ENCODE measurements around the gene BBX.
"Not testable (repeated sequence)": the region's sequence is repeated elsewhere in the genome, so short reads cannot be mapped to it uniquely, and the experiment has no call there.

Gene BBX

DNA sequence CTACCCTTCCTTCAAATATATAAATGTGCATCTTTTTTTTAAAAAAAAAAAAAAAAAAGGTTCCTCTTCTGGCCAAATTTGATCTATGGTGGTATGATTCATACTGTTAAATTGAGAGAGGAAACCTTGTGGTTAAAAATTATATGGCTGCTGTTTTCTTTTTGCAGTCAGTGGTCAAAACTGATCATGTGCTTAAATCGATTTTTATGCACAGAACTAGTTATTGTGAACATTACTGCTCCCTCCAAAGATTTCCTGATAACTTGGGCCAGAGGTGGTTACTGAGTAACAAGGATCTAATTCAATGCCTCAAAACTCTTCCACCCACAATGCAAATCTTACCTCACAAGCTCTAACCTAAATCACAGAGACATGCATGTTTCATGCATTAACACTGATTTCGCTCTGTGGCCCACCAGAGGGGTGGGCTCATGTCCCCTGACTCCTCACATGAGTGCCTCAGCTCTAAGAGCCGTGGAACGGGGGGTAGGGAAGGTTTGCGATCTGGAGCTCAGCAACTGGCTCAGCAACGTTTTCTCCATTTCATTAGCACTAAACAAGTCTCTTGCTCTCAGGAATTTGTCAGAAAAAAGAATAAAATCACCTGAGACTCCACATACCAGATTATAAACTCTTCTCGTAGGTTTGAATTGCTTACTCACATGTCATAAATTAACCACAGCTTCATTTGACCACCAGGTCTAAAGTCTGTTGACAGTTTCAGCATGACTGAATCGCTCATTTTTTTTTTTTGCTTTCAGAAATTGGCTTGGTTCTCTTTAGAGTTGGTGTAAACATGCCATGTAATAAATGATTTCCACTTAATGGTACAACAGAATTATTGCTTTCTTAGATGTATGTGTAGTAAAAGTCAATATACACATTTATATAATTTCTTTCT, 287.7 kb downstream of the BBX start:
- DNase-seq, result no peak

DNA sequence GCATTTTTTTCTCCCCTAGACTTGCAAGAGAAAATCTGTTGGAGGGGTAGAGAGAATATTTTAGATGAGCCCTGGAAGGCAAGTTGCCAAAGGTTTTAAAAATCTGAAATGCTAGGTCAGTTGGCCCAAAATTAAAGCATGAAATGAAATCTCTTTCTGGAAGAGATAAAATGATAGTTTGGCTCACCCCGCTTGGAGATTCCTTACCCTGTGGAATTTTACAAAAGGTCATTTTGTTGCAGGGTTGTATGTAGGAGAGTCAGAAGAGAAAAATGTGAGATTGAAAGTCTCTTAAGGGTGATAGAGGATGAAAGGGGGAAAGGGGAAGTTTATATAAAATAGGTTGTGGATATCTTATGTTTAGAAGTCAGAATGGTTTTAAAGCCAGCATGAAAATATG, 290.3 kb downstream of the BBX start:
- no peak for DNase-seq

DNA sequence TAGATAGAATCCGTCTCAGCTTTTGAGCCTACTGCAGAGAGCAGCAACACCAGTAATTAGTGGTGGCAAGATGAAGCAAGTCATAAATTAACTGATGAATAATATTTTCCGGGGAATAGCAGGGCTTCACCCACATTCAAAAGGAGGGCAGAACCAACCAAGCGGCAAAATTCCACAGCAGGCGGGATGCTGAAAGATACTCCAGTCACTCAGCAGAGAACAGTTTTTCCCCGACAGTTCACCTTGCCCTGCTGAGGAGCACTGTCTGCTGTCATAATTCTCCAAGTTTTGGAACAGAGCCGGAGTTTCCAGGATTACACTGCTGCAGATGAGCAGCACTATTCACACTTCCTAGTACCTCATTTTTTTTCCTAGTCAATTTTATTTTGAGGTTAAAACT, 293.3 kb downstream of the BBX start:
- DNase-seq, result no peak

DNA sequence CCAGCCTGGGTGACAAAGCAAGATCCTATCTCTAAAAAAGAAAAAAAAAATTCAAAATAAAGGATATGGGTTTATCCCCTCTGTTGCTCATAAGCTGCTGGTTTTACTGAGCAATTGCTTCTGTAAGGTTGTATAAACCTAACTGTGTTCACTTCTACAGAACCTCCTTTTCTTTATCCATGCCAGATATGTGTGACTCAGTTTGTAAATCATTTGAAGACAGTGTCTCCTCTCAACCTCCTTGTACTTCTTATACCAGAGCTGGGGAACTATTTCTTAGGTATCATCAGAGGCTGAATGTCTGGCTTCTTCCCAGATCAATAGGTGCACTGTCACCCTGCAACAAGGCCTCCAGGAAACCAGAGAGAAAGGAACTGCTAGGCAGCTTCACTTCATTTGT, 294.3 kb downstream of the BBX start:
- no peak for DNase-seq

DNA sequence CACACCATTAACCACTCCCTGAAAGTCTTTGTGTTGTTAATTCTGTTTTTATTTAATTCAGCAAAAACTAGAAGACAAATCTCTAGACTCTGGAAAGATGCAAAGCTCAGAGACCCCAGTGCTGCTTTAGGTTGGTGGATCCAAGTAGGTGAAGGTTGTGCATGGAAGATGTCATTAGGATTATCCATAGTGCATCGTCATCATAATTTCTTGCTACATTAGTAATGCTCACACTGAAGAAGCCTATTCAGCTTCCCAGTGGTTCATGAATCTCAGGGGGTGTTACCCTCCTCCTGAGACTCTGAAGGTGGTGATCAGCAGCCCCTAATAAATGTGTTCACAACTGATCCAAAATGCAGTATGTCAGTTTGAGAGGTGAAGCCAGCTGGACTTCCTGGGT, 295.3 kb downstream of the BBX start:
- DNase-seq, result no peak

DNA sequence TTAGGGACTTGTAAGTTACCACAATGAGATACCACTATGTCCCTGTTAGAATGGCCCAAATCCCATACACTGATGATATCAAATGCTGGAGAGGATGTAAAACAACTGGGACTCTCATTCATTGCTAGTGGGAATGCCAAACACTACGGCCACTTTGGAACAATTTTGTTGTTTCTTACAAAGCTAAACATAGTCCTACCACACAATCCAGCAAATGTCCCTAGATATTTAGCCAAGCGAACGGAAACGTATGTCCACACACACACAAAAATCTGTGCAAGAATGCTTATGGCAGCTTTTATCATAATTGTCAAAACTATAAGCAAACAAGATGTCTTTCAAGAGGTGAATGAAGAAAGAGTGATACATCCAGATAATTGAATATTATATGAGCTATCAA, 296.9 kb downstream of the BBX start:
- no peak for DNase-seq

DNA sequence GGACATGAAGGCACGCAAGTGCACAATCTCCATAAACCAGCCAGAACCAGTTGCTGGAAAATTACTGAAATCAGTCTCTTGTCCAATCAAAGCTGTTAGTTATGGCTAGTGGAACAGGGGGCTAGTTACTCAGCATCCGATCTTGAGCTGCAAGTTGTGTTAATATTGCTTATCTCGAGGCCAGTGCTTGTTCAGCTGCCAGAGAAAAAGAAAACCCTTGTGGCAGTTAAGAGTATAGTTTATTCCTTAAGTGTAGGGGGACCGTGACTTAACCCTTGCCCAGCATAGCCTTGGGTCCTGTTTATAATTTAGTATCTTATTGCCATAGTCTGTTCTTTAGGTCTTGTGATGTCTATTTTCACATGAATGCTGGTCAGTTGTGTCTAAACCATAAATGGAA, 299.5 kb downstream of the BBX start:
- no peak for DNase-seq

DNA sequence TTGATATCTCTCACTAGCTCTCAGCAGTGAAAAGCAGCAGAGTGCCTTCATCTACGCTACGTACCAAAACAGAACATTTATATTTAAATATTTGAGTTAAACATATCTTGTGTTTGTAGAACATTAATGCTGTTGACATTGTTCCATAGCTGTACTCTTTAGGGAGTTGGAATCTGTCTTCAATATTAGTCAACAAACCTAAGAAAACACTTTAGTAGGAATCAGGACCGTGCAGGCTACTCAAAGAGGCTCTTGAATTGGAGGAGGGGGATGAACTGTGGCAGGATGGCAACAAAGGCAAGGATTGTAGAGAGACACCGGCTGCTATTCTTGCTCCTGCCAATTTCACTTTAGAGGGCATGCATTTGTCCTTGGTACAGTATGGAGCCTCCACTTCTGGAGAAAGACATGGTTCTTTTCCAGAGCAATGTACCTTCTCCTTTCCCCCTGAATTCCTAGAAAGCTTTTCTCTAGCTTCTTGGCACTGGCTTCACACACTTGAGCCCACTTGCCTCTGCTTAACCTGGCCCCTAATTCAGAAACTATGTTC, 302.1 kb downstream of the BBX start:
- DNase-seq, result no peak

DNA sequence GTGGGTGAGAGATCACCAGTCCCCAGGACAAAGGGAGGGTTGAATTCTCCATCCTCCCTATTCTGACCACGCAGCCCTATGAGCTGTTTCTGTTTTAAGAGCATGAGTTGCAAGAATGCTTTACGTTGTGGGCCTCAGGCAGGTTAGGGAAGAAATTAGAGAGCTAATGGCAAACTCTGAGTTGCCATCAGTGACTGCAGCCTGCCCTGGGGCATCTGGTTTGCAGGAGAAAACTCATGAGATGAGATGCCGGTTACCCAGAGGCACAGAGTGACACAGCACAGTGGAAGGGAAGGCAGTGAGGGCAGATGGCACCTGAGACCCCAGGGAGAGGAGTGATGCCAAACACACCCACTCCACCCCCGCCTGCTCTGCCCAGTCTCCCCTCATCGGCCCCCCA, 302.8 kb downstream of the BBX start:
- DNase-seq, result no peak

DNA sequence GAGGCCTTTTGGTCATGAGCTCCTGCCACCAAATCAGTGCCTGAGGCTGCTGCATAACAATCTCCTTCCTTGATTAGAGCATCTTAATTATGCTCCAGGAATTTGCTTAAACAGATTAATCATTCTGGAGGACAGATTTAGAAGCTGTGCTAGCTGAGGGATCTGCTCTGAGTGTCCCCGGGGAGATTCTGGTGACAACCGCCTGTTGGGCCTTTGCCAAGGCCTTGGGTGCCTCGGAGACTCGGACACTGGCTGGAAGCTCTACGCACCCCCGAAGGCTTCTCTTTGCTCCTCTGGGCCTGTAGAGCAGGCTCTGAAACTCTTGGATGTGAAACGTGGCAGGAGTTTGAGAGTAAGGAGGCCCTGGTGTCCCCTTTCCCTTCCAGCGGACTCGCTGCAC, 304.0 kb downstream of the BBX start:
- DNase-seq, result no peak

DNA sequence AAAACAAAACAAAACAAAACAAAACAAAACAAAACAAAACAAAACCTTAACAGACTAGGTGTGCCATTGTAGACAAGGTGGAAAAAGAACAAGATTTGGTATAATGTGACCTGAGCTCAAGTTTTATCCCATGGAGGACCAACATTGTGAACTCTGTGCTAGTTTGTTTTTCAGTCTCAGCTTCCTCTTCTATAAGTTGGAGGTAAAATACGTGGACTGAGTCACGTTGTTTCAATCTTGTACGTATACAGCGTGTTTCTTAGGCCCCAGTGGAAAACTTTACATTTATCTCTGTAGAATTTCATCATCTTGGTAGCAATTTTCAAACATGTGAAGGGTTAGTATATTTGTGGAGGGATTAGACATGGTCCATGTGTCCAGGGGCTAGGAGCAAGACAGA, 306.4 kb downstream of the BBX start:
- no peak for DNase-seq

DNA sequence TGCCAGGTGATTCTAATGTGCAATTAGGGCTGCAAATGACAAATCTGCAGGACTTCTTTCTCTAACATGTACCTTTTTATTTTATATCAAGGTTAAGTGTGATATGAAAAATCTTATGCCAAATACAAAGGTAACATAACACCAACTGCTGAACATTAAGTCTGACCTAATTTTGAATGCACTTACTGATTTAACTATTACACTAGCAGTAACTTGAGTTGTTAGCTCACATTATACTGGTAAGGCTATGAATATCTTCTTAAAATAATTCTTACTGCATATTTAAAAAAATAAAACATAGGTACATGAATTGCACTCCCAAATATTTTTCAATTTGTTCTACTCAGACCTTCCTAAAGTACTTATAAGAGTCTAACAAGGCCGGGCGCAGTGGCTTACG, 308.8 kb downstream of the BBX start:
- no peak for DNase-seq

DNA sequence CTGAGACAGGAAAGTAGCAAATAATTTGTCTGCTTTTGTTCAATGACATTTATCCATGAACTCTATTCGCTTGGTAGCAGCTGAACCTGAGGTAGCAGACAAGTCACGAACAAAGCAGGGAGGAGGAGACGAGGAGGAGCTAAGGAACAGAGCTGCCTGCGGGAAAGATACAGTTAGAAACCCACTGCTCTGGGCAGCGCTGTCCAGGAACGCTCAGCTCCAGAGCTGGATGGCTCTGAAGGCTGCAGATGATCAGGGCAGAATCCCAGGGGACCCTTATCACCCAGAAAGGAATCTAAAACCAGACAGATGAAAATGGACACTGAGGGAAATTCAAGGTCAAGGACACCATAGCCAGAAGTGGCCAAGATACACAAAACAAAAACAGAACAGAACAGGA, 310.3 kb downstream of the BBX start:
- no peak for DNase-seq

DNA sequence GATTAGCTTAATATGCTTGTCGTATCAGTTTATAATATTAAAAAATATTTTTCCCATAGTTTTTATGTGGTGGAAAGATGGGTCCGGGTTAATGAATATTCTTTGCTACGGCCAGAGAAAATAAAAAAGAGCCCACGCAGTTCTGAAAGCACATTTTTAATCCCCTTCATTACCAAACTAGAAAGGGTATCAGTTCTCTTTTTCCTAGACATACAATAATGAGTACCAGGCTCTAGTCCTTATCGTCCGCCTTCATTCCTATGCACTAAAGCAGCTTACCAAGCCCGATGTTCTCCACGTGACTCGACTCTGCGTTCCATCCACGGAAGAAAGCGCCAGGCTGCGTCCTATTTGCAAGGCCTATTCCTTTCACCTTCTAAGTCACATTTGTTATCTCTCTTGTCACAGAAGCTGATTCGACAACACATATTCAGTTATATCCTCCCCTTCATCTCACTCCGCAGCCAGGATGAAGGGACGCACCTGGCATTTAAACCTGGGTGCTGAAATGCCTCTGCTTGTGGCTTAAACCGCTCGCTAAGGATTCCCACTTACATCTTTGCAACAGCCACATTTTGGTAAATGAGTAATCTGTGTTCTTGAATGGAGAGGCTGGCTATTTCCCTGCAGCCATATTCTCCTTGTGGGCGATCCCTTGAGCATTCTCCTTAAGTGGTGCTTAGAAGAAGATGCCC, 311.1 kb downstream of the BBX start:
- no peak for DNase-seq

DNA sequence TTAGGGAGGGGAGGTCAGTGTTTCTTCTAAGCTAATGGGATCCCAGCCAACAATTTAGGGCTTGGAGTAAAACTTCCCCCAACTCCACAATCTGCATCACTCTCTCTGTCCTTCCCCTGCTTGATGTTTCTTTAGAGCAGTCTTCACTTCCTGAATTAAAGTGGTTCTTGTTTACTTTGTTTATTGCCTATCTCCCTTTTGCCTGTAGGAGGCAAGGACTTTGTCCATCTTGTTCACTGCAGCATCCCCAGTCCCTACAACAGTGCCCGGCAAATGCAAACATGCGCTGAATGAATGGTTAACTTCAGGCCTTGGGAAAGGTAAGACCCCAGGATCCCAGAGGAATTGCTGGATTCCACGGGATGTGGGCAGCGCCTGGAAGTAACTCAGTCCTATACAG, 312.2 kb downstream of the BBX start:
- not testable (repeated sequence) for DNase-seq

DNA sequence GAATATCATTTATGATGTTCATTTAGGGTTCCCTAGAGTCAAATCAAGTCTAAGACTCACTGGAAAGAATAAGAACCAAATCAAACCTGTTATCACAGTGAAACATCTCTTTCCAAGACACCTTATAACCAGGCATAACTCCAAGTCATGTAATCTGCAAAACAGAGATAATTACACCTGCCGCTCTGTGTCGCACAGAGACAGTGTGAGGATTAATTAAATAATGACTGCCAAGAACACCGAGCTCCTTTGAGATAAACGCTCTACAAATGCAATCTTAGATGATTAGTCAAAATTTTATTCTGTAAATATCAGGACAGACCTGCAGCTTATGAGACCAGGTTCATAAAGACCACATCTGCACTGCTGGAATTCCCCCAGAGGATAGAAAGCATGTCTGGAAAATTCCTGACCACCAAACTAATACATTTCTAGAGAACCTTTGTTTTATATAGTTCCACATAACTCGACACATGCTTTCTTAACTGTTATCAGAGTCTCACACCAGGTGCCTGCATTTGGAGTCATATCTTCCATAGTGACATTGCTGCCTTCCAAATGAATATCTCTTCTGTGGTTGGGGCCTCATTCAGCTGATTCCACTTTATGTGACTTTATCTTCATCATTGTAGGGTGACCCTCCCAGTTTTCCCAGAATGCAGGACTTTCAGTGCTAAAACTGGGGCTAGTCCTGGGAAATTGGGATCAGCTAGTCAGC, 315.3 kb downstream of the BBX start:
- DNase-seq, result no peak

DNA sequence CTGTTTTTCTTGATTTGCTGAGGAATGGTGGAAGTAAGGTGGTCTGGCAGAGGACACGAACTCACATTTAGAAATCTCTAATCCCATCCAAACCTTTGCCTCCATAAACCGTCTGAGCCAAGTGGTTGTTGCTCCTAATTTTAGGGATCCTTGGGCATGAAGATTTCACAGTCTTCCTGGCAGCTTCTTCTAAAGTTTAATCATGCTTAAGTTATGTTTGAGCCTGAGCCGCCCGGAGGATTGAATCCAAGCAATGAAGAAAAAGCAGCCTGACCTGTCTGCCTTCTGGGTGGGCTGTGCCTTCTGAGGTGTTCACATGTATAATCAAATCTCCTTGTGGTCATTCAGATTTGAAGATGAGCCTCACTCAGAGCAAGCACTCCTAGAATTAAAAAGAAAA, 319.1 kb downstream of the BBX start:
- DNase-seq, result no peak

DNA sequence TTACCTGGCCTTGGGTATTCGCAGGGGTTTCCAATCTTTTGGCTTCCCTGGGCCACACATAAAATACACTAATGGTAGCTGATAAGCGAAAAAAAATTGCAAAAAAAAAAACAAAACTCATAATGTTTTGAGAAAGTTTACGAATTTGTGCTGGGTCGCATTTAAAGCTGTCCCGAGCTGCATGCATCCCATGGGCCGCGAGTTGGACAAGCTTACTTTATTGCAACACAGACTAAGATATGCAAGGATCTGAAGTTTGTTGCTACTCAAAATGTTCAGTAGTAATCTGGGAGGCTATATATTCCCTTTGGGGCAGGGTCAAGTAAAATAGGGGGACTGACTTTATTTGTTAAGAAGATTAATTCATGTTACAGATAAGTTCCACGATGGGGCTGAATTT, 320.2 kb downstream of the BBX start:
- no peak for DNase-seq

DNA sequence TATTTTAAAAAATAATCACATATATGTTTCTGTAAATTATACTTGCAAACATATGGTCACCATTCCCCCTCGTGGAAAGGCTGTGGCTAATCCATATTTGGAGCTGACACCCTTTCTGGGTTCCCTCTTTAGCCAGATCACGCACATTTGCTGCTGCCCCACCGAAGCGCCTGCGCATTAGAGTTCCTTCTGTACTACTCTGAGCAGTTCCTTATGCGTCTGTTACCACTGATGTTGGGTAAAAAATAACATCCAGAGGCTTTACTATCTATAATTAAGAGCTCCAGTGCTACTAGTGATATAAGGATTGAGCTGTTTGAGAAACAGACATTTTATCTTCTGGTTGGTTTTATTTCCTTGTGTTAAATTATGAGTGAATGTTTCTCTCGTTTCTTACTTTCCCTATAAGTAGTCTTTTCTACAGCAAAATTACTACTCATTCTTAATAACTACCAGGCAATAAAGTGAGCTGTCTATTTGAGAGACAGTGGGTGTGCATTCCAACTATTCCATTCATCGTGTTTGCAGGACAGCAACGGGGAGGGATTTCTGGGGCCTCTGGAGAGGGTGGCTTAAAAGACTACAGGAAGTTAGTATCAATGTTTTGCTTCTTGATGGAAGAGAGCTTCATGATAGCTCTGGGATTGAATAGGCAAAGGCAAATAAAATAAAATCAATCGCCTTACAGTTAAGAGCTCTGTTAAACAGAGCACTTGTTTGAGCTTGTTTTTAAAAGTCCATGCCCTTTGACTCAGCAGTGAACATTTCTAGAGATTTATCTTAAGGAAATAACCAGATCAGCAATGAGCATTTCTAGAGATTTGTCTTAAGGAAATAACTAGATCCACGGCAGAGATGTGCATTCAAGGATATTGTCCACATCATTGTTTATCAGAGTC, 322.9 kb downstream of the BBX start:
- no peak for DNase-seq

DNA sequence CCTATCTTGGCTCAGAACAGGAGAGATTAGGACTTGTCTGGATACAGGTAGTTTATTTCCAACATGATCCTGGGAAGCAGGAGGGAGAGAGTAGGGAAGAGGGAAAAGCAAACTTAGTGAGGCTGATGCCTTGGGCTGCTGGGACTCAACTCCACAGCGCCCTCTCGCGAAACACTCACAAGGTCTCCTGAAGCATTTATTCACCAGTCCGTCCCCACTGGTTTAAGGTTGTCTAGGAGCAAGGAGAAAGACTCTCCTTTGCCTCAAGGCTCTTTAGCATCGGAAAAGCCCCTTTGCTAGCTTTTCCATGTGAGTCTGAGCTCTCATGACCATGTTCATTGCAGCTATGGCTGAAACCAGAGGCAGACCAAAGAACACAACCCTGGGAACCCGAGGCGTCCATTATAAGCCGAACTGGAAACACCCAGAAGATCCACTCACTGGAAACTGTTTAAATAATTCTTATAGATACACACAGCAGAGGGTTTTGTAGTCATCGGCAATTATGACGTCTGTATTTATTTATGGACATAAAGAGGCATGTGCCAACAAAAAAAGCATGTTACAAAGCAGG, 323.6 kb downstream of the BBX start:
- peak; percentile 63 to 74 for DNase-seq

DNA sequence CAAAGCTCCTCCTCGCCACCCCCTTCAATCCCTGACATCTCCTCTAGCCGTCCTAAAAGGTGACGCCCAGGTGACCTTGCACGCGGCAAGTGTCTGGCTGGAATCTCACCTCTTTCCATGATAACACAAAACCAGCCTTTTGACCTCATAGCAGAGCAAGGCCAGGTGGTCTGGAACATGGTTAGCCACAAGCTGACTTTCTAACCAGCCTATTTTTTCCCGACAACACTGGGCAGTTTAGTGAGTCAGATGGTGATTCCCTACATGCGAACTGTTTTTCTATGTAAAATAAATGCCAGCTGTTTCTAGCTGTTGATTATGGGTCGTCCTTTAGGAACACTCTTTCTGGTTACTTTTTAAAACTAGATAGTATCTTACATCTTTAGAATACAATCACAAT, 325.0 kb downstream of the BBX start:
- DNase-seq, result no peak

DNA sequence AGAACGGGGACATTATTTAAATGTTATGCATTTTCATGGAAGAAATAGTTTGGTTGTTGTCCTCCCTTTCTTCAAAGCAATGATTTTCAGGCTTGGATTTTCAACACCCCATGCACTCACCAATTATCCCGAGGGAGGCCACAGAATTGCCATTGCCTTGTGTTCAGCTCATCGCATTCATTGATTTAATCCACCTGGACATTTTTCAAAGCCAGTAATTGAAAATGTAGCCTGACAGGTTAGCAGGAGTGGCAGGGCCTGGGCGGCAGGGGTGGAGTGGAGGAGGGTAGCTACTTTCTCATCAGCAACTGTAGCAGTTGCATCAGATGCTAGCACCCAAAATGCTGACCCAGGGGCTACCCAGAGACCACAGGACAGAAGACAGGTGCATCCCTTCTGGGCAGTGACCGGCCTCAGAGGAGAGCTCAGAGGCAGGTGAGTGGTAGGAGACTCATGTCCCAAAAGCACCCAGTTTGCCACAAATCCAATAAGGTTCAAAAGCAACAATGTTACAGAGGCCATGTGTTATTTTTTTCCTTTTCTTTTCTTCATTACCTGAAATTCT, 325.7 kb downstream of the BBX start:
- peak in 1 of 2 experiments; percentile 21 for DNase-seq
